Fibroblast of lung (primary cell): Measurements from ENCODE around the gene UQCR11. TPM values are rescaled to one million over a fixed set of nuclear protein-coding genes. Genes with fewer than 3 reads are reported as not detected.

Experiments
- DNase-seq, 2 donors: peaks; one replicate each; pipeline versions ENCODE4 v3.0.0 to v3.0.0-alpha.2; 2010; ENCODE audit warnings: low read depth in 2 of 2
- H2AFZ ChIP-seq: 2 replicates; pipeline ENCODE4 v1.5.1; 2012; ENCODE audit warnings: low read length, control low read depth, inconsistent platforms
- H3K27ac ChIP-seq: 2 replicates; pipeline ENCODE4 v1.5.1; 2011; ENCODE audit warnings: low read length, control low read depth; ENCODE audit not compliant: insufficient read depth
- H3K27me3 ChIP-seq: 2 replicates; pipeline ENCODE4 v1.5.1; 2011; ENCODE audit warnings: mild to moderate bottlenecking, low read length; ENCODE audit not compliant: control insufficient read depth, insufficient read depth
- H3K36me3 ChIP-seq: 2 replicates; pipeline ENCODE4 v1.5.1; 2011; ENCODE audit warnings: low read length; ENCODE audit not compliant: control insufficient read depth, insufficient read depth
- H3K4me1 ChIP-seq: 2 replicates; pipeline ENCODE4 v1.5.1; 2011; ENCODE audit warnings: low read length; ENCODE audit not compliant: control insufficient read depth, insufficient read depth; ENCODE audit errors: extremely low read depth
- H3K4me2 ChIP-seq: 2 replicates; pipeline ENCODE4 v1.5.1; 2011; ENCODE audit warnings: low read length, control low read depth; ENCODE audit not compliant: insufficient read depth; ENCODE audit errors: extremely low read depth
- H3K4me3 ChIP-seq, 4 experiments: fragments of 200-600 bp in 1 of 4; sonication (generic) in 1 of 4; replicated peaks in 1 of 4; 2 replicates each; pipeline ENCODE4 v1.5.1; 2011 to 2016; ENCODE audit warnings: low read length in 4 of 4, low read depth in 3 of 4, mild to moderate bottlenecking in 3 of 4, control low read depth in 2 of 4, inconsistent platforms in 1 of 4, mixed read lengths in 1 of 4; ENCODE audit not compliant: insufficient read depth in 1 of 4; ENCODE audit errors: control extremely low read depth in 1 of 4
- H3K79me2 ChIP-seq: 2 replicates; pipeline ENCODE4 v1.5.1; 2012; ENCODE audit warnings: mild to moderate bottlenecking, low read length, inconsistent platforms; ENCODE audit not compliant: control insufficient read depth, insufficient read depth
- H3K9ac ChIP-seq: 2 replicates; pipeline ENCODE4 v1.5.1; 2011; ENCODE audit warnings: mild to moderate bottlenecking, low read length, control low read depth; ENCODE audit not compliant: insufficient read depth
- H3K9me3 ChIP-seq: 2 replicates; pipeline ENCODE4 v1.5.1; 2012; ENCODE audit warnings: low read depth, low read length; ENCODE audit not compliant: control insufficient read depth, insufficient read depth
- H4K20me1 ChIP-seq: 2 replicates; pipeline ENCODE4 v1.5.1; 2011; ENCODE audit warnings: low read length; ENCODE audit not compliant: control insufficient read depth, insufficient read depth; ENCODE audit errors: extremely low read depth
- CTCF ChIP-seq, 2 donors: IDR thresholded peaks in 1 of 2; conservative IDR thresholded peaks in 1 of 2; 1 replicate in 1 of 2; 2 replicates in 1 of 2; pipeline ENCODE4 v1.5.1; 2011 to 2012; ENCODE audit warnings: low read length in 2 of 2, control low read depth in 1 of 2, inconsistent platforms in 1 of 2, low read depth in 1 of 2, mild to moderate bottlenecking in 1 of 2
- EZH2 ChIP-seq: IDR thresholded peaks from 2 replicates; pipeline ENCODE4 v1.5.1; 2012; ENCODE audit warnings: low read length, control low read depth, mild to moderate bottlenecking; ENCODE audit errors: missing control alignments
- polyA plus RNA-seq, 2 donors: library from polyadenylated mRNA; depleted of rRNA in 1 of 2; stranded (reverse) in 1 of 2; unstranded in 1 of 2; fragments of >200 nt; gene quantifications; 2 replicates each; pipeline ENCODE4 v1.2.1, GENCODE V29; 2011 to 2012; ENCODE audit warnings: missing spikeins in 1 of 2
- total RNA-seq: library from RNA; depleted of rRNA; stranded (reverse); fragments of >200 nt; gene quantifications from 2 replicates; pipeline ENCODE4 v1.2.1, GENCODE V29; 2014

Gene UQCR11
- total and polyA plus RNA-seq, 2 donors (not counting 1 experiment from before 2014, with no cell fraction given) = 89.2 to 101 TPM

DNA sequence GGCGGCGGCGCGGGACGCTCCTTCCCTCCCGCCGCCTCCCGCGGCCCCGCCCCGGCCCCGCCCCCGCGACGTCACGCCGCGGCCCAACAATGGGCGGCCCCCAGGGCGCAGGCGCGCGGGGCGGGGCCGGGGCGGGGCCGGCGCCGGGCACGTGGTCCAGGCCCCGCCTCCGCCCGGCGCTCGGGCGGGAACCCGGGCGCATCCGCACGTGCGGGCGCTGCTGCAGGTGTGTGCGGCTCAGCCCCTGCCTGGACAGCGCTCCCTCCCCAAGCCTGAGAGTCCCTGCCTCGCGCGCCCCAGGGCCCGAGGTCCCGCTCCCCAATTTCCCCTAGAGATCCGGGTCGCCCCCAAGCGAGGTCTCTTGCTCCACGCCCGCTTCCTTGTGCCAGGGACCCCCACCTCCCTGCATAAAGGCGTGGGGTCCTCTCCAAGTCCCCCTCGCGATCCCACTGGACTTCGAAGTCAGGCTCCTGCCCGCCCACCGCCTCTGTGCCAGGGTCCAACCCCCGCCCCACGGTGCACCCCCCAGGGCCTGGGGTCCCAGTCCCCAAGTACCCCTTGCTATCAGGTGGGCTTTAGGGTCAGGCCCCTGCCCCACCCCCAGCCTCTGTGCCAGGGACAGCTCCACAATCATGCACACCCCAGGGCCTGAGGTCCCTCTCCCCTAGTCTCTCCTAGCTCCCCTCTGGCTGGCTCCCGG is 36.8 kb downstream of the UQCR11 start, which contains the start of gene MEX3D:
MEX3D (minus strand) TSS at position 6 of the 700 bp plus-strand sequence. CDS start 267 bp downstream, outside the sequence.
- no peaks in the 10 kb centered on the region for H3K27me3 ChIP-seq
- no peak within 1 kb of the TSS for H2AFZ ChIP-seq
- H3K4me2 ChIP-seq = no peak within 1 kb of the TSS
- DNase-seq = peak; percentile 43 to 54
- H3K9me3 ChIP-seq = no peaks in the 10 kb centered on the region
- H3K79me2 ChIP-seq = peaks cover 34% of the 10 kb centered on the region
- H3K9ac ChIP-seq = peak within 1 kb of the TSS; percentile 89
- H3K4me3 ChIP-seq = peak within 1 kb of the TSS; percentile 42 to 84 (median 62)
- H3K27ac ChIP-seq = peak within 1 kb of the TSS; percentile 83
- H4K20me1 ChIP-seq = no peaks in the 10 kb centered on the region
- H3K36me3 ChIP-seq = no peaks in the 10 kb centered on the region
- peaks cover 7% of the 10 kb centered on the region for H3K4me1 ChIP-seq
- no peak for TF ChIP-seq EZH2
- TF ChIP-seq CTCF (conservative IDR thresholded peaks at IDR 0.05 in 1 of 2, IDR thresholded peaks at IDR 0.05 in 1 of 2; ENCODE audit: low read depth in 1 of 2, low read length in 2 of 2) = no peak

DNA sequence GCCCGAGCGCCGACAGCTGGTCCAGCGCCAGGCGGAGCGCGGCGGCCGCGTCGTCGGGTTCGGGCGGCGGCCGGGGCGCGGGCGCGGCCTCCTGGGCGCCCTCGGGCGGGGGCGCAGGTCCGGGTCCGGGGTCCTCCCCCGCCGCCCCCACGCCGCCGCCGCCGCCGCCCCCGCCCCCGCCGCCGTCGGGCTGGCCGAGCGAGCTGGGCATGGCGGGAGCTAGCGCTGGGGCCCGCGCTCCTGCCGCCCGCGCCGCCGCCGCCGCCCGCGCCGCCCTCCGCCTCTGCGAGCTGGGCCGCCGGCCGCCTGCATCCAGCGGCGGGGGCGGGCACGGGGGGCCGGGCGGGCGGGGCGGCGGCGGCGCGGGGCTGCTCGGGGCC is 37.4 kb downstream of the UQCR11 start:
- H2AFZ ChIP-seq = no peak overlapping the region
- TF ChIP-seq CTCF (conservative IDR thresholded peaks at IDR 0.05 in 1 of 2, IDR thresholded peaks at IDR 0.05 in 1 of 2; ENCODE audit: low read depth in 1 of 2, low read length in 2 of 2) = no peak
- TF ChIP-seq EZH2 = no peak
- no peaks in the 10 kb centered on the region for H4K20me1 ChIP-seq
- H3K79me2 ChIP-seq = peaks cover 40% of the 10 kb centered on the region
- H3K36me3 ChIP-seq = no peaks in the 10 kb centered on the region
- peaks cover 7% of the 10 kb centered on the region for H3K4me1 ChIP-seq
- no peak overlapping the region for H3K4me2 ChIP-seq
- no peak for DNase-seq
- peak overlapping the region in 1 of 4 experiments; percentile 84 for H3K4me3 ChIP-seq
- H3K9me3 ChIP-seq = no peaks in the 10 kb centered on the region
- no peak overlapping the region for H3K9ac ChIP-seq
- H3K27me3 ChIP-seq = no peaks in the 10 kb centered on the region
- no peak overlapping the region for H3K27ac ChIP-seq

DNA sequence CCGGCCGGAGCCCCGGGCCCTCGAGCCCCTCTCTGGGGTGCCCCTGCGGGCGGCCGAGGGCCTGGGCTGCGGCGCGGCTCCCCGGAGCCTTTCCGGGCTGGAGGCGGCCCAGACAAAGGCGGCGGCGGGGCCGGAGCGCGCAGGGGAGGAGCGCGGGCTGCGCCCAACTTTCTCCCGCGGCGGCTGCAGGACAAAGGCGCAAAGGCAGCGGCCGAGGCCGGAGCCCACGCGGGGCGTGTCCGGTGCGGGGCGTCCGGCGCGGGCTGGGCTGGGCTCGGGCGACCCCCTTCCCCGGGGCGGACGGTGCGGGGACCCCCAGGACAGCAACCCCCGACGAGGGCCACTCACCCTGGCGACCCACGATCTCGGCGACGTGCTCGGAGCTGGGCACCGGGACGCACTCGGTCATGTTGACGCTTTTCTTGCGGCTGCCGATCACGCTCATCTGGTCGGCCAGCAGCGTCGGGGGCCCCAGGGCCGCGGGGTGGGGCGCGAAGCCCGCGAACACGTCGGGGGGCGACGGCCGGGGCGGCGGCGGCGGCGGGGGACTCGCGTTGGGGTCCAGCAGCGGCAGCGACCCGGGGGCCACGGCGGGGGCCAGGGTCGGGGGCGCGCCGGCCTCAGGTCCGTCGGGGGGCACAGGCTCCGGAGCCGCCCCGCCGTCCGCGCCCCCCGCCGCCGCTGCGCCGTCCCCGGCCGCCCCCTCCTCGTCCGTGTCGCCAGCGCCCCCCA is 38.0 kb downstream of the UQCR11 start:
- H3K27ac ChIP-seq = peak overlapping the region; percentile 83
- peak overlapping the region; percentile 89 for H3K9ac ChIP-seq
- H4K20me1 ChIP-seq = no peaks in the 10 kb centered on the region
- no peak overlapping the region for H3K4me2 ChIP-seq
- H3K79me2 ChIP-seq = peaks cover 41% of the 10 kb centered on the region
- peaks cover 7% of the 10 kb centered on the region for H3K4me1 ChIP-seq
- peak overlapping the region; percentile 48 to 84 (median 79) for H3K4me3 ChIP-seq
- no peaks in the 10 kb centered on the region for H3K9me3 ChIP-seq
- TF ChIP-seq CTCF (conservative IDR thresholded peaks at IDR 0.05 in 1 of 2, IDR thresholded peaks at IDR 0.05 in 1 of 2; ENCODE audit: low read depth in 1 of 2, low read length in 2 of 2) = no peak
- TF ChIP-seq EZH2 = no peak
- H2AFZ ChIP-seq = no peak overlapping the region
- H3K36me3 ChIP-seq = no peaks in the 10 kb centered on the region
- DNase-seq = no peak
- H3K27me3 ChIP-seq = no peaks in the 10 kb centered on the region
